GM18870 (cell line): Measurements from ENCODE around the gene DNAH9.
"Not testable (repeated sequence)": the region's sequence is repeated elsewhere in the genome, so short reads cannot be mapped to it uniquely, and the experiment has no call there.

Experiments
- ATAC-seq: cut with Tn5 transposase; IDR thresholded peaks from one replicate; pipeline ENCODE4 v1.9.1; 2021; ENCODE audit warnings: moderate library complexity; ENCODE audit not compliant: unreplicated experiment

The DNAH9 gene

GRCh38 chr17:11952610-11953009 lies 354.3 kb downstream of the DNAH9 start:
- no peak for ATAC-seq

- no peak for ATAC-seq
Measured at GRCh38 chr17:11953924-11954323, 355.7 kb downstream of the DNAH9 start.

DNA sequence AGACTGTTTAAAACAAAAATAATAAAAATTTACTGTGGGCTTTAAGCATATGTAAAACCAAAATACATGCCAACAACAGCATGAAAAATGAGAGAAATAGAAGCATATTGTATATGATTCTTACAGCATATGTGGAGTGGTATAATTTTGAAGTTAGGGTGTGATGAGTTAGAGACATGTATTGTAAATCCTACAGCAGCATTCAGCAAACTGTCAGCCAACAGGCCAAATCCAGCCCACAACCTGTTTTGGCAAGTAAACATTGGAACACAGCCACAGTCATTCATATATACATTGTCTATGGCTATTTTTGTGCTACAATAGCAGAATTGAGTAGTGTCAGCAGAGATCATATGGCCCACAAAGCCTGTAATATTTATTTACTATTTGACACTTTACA lies 356.7 kb downstream of the DNAH9 start:
- ATAC-seq = no peak

DNA sequence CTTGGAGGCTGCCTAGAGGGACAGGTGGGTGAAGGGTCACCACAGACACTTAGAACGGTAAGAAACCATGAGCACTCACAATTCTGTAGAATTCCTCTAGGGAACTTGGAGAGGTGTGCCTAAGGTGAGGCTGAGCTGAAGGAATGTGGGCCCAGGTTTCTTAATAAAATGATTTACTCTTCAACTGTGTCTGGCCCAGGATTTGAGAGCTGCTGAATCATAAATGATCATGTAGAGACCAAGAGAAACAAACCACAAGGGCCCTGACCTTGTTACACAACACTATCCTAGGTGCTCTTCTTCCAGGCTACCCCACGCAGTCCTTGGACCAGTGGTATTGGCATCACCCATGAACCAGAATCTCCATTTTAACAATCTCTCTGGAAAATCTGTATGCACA lies 371.3 kb downstream of the DNAH9 start:
- no peak for ATAC-seq

DNA sequence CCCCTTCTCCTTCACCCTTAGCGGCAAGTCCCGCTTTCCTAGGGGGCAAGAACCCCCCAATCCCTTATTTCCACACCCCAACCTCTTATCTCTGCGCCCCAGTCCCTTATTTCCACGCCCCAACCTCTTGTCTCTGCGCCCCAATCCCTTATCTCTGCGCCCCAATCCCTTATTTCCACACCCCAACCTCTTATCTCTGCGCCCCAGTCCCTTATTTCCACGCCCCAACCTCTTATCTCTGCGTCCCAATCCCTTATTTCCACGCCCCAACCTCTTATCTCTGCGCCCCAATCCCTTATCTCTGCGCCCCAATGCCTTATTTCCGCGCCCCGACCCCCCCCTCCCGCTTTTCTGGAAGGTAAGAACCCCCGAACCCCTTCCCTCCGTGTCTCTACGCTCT lies 374.5 kb downstream of the DNAH9 start:
- ATAC-seq = not testable (repeated sequence)

DNA sequence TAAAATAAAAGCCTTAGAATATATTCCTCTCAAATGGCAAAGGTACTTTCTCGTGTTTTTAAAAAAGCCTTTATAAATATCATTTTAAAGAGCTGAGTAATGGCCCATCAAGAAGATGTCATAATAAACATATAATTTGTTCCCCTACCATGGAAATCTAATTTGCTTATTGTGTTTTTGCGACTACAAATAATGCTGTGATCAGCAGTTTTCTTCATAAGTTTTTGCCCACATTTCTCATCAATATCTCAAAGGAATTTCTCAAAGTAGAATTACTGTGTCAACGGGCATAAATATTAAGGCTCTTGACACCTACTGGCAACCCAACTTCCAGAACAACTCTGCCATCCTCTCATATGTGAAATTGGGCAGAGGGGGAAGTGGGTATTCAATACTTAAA lies 381.5 kb downstream of the DNAH9 start:
- ATAC-seq = no peak

- no peak for ATAC-seq
Measured at GRCh38 chr17:11980813-11981212, 382.5 kb downstream of the DNAH9 start.

- no peak for ATAC-seq
Measured at GRCh38 chr17:11981862-11982261, 383.6 kb downstream of the DNAH9 start.

DNA sequence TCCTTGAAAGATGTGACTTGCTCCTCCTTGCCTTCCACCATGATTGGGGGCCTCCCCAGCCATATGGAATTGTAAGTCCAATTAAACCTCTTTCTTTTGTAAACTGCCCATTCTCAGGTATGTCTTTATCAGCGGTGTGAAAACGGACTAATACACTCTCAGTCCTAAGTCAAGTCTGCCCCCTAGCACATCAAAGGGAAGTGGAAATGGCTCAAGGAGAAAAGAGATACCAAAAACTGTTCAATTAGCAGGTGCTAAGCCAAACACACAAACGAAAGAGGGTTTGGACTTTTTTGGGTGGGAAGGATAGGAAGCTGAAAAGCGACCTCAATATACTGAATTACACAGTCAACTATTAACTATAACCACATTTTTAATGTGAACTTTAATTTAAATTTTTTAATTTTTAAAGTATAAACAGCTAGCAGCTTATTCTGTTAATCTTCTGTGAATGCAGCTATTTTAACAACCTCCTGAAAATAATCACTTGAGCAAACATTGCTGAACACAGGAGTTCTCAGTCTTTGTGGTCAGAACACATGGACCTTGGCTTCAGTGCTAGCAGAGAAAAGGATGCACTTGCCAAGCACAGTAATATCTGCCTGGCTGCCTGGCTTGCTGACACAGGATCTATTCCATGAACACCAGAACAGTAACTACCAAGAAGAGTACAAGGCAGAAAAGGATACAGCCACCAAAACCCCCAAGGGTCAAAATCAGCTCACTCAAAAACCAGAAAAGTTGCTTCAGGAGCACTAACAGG lies 388.1 kb downstream of the DNAH9 start:
- ATAC-seq = no peak

- ATAC-seq = no peak
Measured at GRCh38 chr17:11986942-11987329, 388.7 kb downstream of the DNAH9 start.

DNA sequence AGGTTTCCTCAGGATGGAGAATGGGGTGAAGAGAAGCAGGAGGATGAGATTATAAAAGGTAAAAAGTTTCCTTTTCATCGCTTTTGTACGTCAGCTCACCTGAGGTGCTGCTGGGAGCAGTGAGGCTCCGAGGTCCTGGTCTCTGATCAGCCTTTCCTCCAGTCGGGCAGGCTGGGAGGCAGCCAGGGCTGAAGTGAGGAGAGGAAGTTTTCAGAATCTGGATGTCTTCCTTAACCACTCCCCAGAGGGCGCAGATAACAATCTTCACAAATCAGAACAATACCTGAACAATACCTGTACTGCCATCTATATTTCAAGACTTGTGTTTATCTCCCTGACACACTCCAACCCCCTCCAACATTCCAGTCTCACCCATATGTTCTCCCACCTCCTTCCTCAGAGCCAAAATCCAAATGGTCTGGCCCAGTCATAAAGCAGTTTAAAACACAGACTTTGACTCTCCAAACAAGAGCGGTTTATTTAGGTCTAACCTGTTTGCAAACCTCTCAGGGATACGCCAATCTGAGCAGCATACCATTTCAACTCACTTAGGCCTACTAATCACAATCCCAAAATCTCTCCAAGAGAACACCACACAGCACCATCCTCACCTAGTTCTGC lies 392.2 kb downstream of the DNAH9 start:
- ATAC-seq = no peak

- ATAC-seq = no peak
Measured at GRCh38 chr17:11991461-11991860, 393.2 kb downstream of the DNAH9 start.

GRCh38 chr17:11996722-11997146 lies 398.5 kb downstream of the DNAH9 start:
- ATAC-seq = peak; percentile 40

DNA sequence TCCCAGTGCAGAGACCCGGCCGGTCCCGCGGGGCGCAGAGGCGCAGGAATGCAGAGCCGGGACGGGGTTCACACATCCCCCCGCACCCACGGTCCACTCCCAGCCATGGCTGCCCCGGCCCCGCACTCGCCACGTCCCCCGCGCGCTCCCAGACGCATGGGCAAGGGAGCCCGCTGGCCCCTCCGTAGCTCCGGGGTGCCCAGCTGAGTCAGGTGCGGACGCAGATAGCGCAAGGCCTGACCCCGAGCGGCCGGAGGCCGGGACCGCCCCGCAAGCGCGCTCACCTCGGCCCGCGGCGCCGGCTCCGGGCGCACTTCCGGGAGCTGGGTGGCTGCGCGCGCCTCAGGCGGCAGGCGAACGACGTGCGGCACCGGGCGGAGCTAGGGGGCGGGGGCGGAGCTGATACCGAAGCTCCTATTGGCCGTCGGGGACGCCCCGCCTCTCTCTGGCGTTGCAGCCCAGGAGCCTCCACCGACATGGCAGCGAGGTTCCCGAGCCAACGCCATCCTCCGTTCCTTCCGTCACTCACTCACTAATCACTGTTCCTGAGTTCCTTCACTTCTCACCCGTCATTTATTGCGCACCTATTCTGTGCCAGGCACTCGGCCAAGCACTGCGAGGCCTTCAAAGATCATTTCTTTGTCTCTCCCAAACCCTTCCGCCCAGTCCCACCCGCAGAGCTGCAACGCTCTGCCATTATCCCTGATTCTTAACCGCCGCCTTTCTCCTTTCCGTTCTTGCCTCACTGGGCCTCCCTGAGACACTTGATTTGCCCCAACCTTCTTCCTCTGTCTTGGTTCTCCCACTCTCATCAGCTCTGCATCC lies 399.1 kb downstream of the DNAH9 start, which contains the start of gene ZNF18:
ZNF18 (minus strand) TSS at position 329 of the 825 bp plus-strand sequence. CDS start 4,646 bp downstream, outside the sequence.
- peak; percentile 90 for ATAC-seq

DNA sequence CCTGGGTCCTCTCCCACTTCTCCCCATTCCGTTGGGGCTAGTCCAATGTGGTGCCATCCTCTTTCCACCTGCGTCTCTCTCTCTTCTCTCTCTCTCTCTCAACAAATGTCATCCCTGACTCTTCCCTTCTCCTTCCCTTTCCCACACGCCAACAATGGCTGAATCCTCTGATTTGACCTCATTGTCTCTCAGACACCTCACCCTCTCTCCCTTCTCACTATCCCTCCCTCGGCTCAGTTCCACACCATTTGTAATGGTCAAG lies 399.6 kb downstream of the DNAH9 start:
- ATAC-seq = no peak

DNA sequence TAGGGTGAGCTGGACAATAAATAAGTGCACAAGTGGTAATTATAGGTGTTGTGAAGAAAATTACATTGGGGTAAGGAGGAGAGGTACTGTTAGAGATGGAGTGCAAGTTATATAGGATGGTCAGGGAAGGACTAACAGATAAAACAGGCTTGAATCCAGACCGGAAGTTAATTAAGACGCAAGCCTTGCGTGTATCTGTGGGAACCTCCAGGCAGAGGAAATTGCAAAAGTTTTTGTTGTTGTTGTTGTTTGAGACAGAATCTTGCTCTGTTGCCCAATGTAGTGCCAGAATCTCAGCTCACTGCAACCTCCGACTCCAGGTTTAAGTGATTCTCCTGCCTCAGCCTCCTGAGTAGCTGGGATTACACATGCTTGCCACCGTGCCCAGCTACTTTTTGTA lies 401.4 kb downstream of the DNAH9 start:
- ATAC-seq = no peak

GRCh38 chr17:12007466-12007865 lies 409.2 kb downstream of the DNAH9 start:
- ATAC-seq = no peak
